GM10266 (cell line): ENCODE results near the gene RTN4.

Experiments
- DNase-seq: peaks from one replicate; pipeline ENCODE4 v3.0.0; 2012; ENCODE audit errors: extremely low spot score
- CTCF ChIP-seq: IDR thresholded peaks from 2 replicates; pipeline ENCODE4 v1.5.1; 2012; ENCODE audit warnings: mild to moderate bottlenecking, low read depth; ENCODE audit not compliant: control insufficient read depth, insufficient read depth; ENCODE audit errors: missing control alignments

Gene RTN4

GRCh38 chr2:55050100-55050994 lies at the start of gene RTN4:
Gene RTN4 (minus strand): TSS chr2:55050451. CDS start chr2:55050300, 151 bp downstream.
- DNase-seq = peak; percentile 96
- no peak for TF ChIP-seq CTCF

- no peak for TF ChIP-seq CTCF
Measured at GRCh38 chr2:55099493-55099877, 49.2 kb upstream of the RTN4 start.

DNA sequence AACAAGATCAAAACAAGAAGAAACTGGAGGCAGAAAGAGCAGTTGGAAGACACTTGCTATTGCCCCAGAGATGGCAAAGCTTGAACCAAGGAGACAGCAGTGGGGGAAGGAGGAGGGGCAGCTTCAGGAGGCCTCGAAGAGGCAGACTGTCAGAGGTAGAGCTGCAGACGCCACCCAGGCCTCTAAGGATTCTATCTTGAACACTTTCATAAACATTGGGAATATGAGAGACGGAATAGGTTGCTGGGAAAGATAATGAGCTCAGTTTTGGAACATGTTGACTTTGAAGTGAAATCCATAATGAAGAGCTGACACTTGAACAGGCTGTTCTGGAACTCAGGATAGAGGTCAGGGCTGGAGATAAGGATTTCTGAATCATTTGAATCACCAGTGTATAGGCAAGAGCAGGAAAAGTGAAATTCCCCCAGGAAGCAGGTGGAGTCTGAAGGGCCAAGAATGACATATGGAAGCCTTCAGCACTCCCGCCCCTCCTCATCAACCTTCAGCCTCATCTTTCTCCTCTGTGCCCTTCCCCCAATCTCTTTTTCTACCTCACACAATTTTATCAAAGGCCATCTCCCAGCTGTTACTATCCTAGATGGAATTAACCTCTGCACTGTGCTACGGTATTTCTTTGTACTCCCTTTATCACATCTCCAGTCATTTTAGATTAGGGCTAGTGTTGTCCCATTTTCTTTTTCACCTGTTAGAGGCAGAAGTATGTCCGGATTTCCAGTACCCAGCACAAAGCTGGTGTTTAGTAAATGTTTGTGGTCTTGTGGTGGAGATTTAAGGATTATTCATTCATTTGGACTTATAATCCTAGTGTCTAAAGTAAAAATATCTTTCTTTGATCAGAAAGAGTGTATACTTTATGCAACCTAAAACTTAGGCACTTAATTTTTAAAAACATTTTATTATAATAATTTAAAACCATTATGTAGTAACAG lies 47.5 kb upstream of the RTN4 start:
- no peak for DNase-seq
- no peak for TF ChIP-seq CTCF

More at GRCh38 chr2:55099493-55099877, 49.2 kb upstream of the RTN4 start:
- DNase-seq = no peak

DNA sequence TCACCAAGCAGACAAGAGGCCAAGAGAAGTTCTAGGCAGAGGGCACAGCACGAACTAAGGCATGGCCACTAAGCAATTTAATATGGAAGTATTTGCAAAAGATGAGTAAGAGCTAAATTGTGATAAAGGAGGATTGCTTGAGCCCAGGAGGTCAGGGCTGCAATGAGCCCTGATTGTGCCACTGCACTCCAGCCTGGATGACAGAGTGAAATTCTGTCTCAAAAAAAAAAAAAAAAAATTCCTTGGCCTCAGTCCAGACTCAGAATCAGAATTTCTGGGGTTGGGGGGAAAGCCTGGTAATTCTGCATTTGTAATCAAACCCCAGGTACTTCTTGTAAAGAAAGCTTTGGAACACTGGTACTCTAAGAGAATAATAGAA lies 46.8 kb upstream of the RTN4 start:
- TF ChIP-seq CTCF = no peak
- DNase-seq = no peak

DNA sequence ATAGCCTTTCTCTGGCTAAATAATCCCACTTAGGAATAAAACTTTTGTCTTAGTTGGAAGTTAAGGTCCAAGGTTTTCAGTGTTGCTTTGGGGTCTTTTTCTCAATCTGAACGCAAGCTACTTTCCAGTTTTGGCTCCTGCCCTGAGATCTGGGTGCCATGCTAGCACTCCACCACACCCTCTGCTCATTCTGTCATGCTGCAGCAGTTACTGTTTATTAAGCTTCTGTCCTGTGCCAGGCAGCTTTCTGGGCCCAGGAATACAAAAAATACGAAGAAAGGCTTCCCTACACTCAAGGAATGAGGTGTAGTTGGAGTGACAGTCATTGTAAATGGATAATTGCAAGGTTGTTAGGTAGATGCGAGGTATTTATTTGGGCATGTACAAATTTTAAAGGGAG lies 46.3 kb upstream of the RTN4 start:
- DNase-seq = no peak
- TF ChIP-seq CTCF = no peak

DNA sequence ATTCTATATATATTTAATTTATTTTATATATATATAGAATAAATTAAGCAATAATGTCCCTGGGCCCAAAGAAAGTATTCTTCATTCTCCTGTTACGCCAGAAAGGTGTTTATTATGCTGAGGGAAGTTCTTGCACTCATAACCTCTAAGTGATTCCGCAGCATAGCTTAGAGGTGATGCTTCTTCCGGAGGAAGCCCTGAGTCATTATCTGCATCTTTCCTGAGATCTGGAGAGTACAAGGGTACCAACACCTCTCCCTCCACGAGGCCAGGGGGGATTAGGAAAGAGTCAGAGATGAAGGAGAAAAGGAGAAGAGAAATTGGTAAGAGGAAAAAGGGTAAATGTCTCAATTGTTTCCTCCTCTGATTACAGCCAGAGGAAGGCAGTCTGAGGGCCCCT lies 43.1 kb upstream of the RTN4 start:
- no peak for TF ChIP-seq CTCF
- no peak for DNase-seq
